Panc1 (cell line): ENCODE measurements around the gene CBX8. TPM values are rescaled to one million over a fixed set of nuclear protein-coding genes. Genes with fewer than 3 reads are reported as not detected.

ENCODE experiments used
- ATAC-seq: fragments of 200-7000 bp; cut with Tn5 transposase; 2 replicates; pipeline ENCODE4 v1.9.1; 2020; ENCODE audit warnings: mild to moderate bottlenecking, moderate library complexity
- BruUV-seq: library from RNA; stranded (reverse); fragments of 400-500 nt; replicated peaks from 2 replicates; lab custom pipeline; 2021; lab: Mats Ljungman, UMichigan
- CTCF ChIA-PET: fragments of 300-600 bp; sonication (Branson Sonifier 250); formaldehyde crosslinking; loops from one replicate; lab custom pipeline; 2022; ENCODE audit warnings: antibody characterized with exemption; lab: Charles Lee
- POLR2A ChIA-PET: fragments of 300-600 bp; sonication (Branson Sonifier 250); formaldehyde crosslinking; loops from one replicate; lab custom pipeline; 2022; ENCODE audit warnings: antibody characterized with exemption; lab: Charles Lee
- DNase-seq: peaks from one replicate; pipeline ENCODE4 v3.0.0-alpha.2; 2010; ENCODE audit warnings: low read depth, low spot score
- H3K27ac ChIP-seq: 2 replicates; pipeline ENCODE4 v1.5.1; 2011; ENCODE audit warnings: mild to moderate bottlenecking, low read length, inconsistent platforms
- H3K27me3 ChIP-seq: fragments of 200-500 bp; sonication (Bioruptor generic); 2 replicates; pipeline ENCODE4 v1.6.0; 2014; ENCODE audit warnings: low read length, inconsistent platforms; ENCODE audit not compliant: control insufficient read depth, insufficient read depth
- H3K36me3 ChIP-seq: fragments of 200-500 bp; sonication (Bioruptor generic); 2 replicates; pipeline ENCODE4 v1.5.1; 2014; ENCODE audit warnings: inconsistent platforms, mild to moderate bottlenecking, low read length, moderate library complexity; ENCODE audit not compliant: control insufficient read depth, insufficient read depth
- H3K4me1 ChIP-seq: 2 replicates; pipeline ENCODE4 v1.5.1; 2011; ENCODE audit warnings: inconsistent platforms, mild to moderate bottlenecking, low read length, moderate library complexity; ENCODE audit not compliant: control insufficient read depth, insufficient read depth
- H3K4me3 ChIP-seq, 2 experiments: 2 replicates each; pipeline ENCODE4 v1.5.1; 2011 to 2012; ENCODE audit warnings: low read depth in 2 of 2, low read length in 2 of 2, mild to moderate bottlenecking in 2 of 2, inconsistent platforms in 1 of 2, moderate library complexity in 1 of 2
- H3K9me3 ChIP-seq: fragments of 200-500 bp; sonication (Bioruptor generic); 2 replicates; pipeline ENCODE4 v1.5.1; 2014; ENCODE audit warnings: low read depth, mild to moderate bottlenecking, inconsistent platforms, low read length, moderate library complexity; ENCODE audit not compliant: control insufficient read depth, insufficient read depth
- CTCF ChIP-seq: fragments of 450-650 bp; IDR thresholded peaks from 2 replicates; pipeline ENCODE4 v1.5.1; 2017; ENCODE audit warnings: mild to moderate bottlenecking
- POLR2AphosphoS5 ChIP-seq: IDR thresholded peaks from 2 replicates; pipeline ENCODE4 v1.6.1; 2012; ENCODE audit warnings: mild to moderate bottlenecking, low read depth, low read length, moderate library complexity
- SIN3A ChIP-seq: IDR thresholded peaks from 2 replicates; pipeline ENCODE4 v1.6.1; 2012; ENCODE audit warnings: low read depth, mild to moderate bottlenecking, low read length, moderate library complexity, borderline replicate concordance; ENCODE audit not compliant: insufficient read depth
- TCF7L2 ChIP-seq: IDR thresholded peaks from 2 replicates; pipeline ENCODE4 v1.6.1; 2011; ENCODE audit warnings: mild to moderate bottlenecking, low read depth, low read length, inconsistent platforms
- in situ Hi-C: cut with HindIII; loops from 2 replicates; pipeline ENCODE4 v1.10.0; 2016; ENCODE audit warnings: low sequenced_read_pairs, low pct_unique_long_range_greater_than_20kb
- intact Hi-C: fragments of 100-400 bp; cut with micrococcal nuclease; formaldehyde crosslinking; loops from one replicate; pipeline ENCODE4 v1.10.0; 2022; ENCODE audit not compliant: unreplicated experiment
- total RNA-seq: library from RNA; stranded (reverse); gene quantifications from one replicate; pipeline ENCODE4 v1.2.1, GENCODE V29; 2021; ENCODE audit not compliant: unreplicated experiment

CBX8 gene
- total RNA-seq, 1 experiment from 2014 or later: 15.3 TPM

- Histone ChIP-seq H3K36me3 (no peaks in the 10 kb centered on the region; the same call in 1 of the 2 replicates), H3K27me3 (peaks cover 4% of the 10 kb centered on the region; the same call in 1 of the 2 replicates), H3K4me3 (no peak overlapping the region; a peak in 1 of 4 replicates), H3K4me1 (peaks cover 16% of the 10 kb centered on the region), H3K27ac (no peak overlapping the region), H3K9me3 (no peaks in the 10 kb centered on the region)
- DNase-seq (no peak), ATAC-seq (no peak)
- TF ChIP-seq TCF7L2 (no peak), CTCF (no peak), POLR2AphosphoS5 (no peak), SIN3A (no peak)
- POLR2A ChIA-PET: interaction anchor here (0.8 kb wide), 1 partner anchor 8 kb away, joined by 3 read pairs; the partner anchor contains the start of gene CBX8
- in situ Hi-C loops (no loop called here), intact Hi-C loops (loop anchor here (5.0 kb wide), 1 partner anchor 187 kb away; no protein-coding TSS in a partner anchor)
- CTCF ChIA-PET: no interaction called here
- no TSS peak for BruUV-seq
Measured at GRCh38 chr17:79804856-79805696, 8.2 kb upstream of the CBX8 start.

DNA sequence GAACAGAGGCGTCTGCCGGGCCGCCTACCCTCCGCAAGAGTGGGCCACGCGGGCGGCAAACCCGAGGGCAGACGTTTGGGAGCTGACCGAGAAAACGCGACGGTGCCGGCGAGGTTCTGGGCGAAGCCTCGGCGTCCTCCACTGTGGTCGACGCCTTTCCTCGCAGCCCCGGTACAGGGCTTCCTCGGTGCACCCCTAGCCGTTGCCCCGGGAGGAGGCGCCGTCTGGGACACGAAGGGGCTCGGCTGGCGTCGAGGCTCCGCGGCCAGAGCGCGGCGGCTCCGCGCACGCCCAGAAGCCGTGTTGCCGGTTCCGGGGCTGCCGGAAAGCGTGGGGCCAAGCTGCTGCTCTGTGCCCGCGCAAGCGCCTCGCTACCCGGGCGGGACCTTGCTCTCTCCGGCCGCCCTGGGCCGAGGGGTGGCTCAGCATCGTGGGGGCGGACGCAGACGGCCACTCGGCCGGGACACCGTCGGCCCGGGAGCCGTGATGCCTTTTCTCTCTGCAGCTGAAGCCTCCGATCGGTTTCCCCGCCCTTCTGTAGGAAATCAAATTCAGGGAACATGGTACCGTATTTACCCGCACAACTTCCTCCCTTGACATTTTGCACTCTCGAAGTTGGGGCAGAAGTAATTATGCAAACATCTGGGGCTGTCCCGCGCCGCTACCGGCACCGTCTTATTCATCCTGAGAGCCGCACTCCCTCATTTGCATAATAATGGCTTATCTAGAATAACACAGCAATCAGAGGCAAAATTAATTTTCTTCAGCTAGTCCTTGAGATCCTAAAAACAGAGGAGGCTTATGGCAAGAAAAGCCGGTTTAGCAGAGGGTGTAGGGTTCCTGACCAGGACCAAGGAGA, 7.3 kb upstream of the CBX8 start:
- H3K4me1 ChIP-seq: peaks cover 22% of the 10 kb centered on the region
- in situ Hi-C loops (no loop called here), intact Hi-C loops (no loop called here)
- DNase-seq (no peak), ATAC-seq (peak; percentile 22; the same call in 1 of the 2 replicates)
- POLR2A ChIA-PET: no interaction called here
- no peak for TF ChIP-seq CTCF
- TF ChIP-seq TCF7L2: no peak
- TF ChIP-seq POLR2AphosphoS5: no peak
- H3K9me3 ChIP-seq: no peaks in the 10 kb centered on the region
- no peaks in the 10 kb centered on the region; the same call in 1 of the 2 replicates for H3K36me3 ChIP-seq
- H3K4me3 ChIP-seq: peak overlapping the region; percentile 28 to 48
- peak overlapping the region; percentile 49; the same call in 1 of the 2 replicates for H3K27ac ChIP-seq
- no TSS peak for BruUV-seq
- CTCF ChIA-PET: no interaction called here
- peaks cover 4% of the 10 kb centered on the region; the same call in 1 of the 2 replicates for H3K27me3 ChIP-seq
